Right lung (tissue), 5 donors: ENCODE data around the gene ANKRD24. TPM values are rescaled to one million over a fixed set of nuclear protein-coding genes. Genes with fewer than 3 reads are reported as not detected.
"Not testable (repeated sequence)": the region's sequence is repeated elsewhere in the genome, so short reads cannot be mapped to it uniquely, and the experiment has no call there.

Experiments used
- DNase-seq, 2 donors: peaks; one replicate each; pipeline ENCODE4 v3.0.0-alpha.2; 2013
- polyA plus RNA-seq, 5 donors: library from polyadenylated mRNA; unstranded; fragments of 120-200 nt; gene quantifications; one replicate each; pipeline versions ENCODE4 v1.2.1 to v1.2.3, GENCODE V29; 2013; ENCODE audit warnings: inconsistent platforms in 1 of 5, low replicate concordance in 1 of 5; ENCODE audit not compliant: insufficient read length in 5 of 5, insufficient read depth in 1 of 5

ANKRD24 gene
- polyA plus RNA-seq, 5 donors = 0.73 to 3.1 (median 1.1) TPM

DNA sequence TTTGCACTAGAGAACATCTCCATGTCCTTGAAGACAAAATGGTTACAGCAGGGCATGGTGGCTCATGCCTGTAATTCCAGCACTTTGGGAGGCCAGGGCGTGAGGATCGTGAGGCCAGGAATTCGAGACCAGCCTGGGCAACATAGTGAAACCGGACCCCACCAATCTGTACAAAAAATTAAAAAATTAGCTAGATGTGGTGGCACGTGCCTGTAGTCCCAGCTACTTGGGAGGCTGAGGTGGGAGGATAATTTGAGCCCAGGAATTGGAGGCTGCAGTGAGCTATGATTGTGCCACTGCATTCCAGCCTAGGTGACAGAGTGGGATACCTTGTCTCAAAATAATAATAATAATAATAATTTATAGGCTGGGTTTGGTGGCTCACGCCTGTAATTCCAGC lies 47.7 kb downstream of the ANKRD24 start:
- DNase-seq = not testable (repeated sequence)

DNA sequence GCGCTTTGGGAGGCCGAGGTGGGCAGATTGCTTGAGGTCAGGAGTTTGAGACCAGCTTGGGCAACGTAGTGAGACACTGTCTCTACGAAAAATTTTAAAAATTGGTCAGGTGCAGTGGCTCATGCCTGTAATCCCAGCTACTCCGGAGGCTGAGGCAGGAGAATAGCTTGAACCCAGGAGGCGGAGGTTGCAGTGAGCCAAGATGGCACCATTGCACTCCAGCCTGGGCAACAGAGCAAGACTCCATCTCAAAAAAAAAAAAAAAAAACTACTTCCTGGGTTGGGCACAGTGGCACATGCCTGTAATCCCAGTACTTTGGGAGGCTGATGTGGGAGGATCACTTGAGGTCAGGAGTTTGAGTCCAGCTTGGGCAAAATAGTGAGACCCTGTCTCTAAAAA lies 49.0 kb downstream of the ANKRD24 start:
- DNase-seq = not testable (repeated sequence)

DNA sequence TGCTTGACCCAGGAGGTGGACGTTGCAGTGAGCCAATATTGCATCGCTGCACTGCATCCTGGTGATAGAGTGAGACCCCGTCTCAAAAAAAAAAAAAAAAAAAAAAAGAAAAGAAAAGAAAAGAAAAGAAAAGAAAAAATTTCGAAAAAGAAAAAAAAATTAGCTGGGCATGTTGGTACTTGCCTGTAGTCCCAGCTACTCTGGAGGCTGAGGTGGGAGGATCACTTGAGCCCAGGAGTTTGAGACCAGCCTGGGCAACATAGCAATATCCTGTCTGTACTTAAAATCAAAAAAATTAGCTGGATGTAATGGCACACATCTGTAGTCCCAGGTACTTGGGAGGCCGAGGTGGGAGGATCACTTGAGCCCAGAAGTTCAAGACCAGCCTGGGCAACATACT lies 49.6 kb downstream of the ANKRD24 start:
- DNase-seq = not testable (repeated sequence)

DNA sequence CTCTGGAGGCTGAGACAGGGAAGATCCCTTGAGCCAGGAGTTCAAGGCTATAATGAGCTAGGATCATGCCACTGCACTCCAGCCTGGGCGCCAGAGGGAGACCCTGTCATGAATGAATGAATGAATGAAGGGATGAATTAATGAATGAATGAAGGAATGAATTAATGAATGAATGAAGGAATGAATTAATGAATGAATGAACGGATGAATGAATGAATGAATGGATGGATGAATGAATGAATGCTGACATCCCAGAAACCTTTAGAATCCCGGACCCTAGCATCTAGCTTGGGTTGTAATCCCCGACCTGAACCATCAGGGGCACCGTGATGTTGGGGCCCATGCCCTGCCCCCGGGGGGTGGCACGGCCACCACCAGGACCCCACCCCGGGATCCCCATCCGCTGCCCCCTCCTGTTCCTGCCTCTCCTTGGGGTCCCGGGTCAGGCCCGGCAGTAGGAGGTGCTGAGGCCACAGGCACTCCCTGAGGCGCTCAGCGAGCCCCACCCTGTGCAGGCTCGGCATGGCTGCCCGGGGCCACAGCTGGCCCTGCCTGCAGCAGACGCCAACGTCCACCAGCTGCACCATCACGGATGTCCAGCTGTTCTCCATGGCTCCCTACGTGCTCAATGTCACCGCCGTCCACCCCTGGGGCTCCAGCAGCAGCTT lies 50.3 kb downstream of the ANKRD24 start:
- no peak for DNase-seq

DNA sequence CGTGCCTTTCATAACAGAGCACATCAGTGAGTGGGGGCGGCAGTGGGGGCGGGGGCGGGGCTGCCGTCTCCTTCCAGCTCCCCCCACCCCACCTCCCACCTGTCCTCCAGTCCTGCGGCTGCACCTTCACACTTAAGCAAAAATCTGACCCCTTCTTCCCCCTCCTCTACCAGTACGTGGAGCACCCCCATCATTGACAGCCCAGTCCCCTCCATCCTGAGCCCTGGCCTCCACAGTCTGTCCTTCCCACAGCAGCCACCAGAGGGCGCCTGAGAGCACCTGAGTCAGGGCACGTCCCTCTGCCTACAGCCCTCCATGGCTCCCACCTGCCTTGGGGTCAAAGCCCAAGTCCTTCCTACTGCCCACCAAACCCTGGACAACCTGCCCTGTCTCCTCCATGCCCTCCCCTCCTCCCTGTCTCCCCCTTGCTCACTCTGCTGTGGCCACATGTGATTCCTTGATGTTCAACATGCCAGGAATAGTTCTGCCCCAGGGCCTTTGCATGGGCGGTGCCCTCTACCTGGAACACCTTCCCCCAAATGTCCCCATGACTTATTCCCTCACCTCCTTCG lies 50.9 kb downstream of the ANKRD24 start:
- DNase-seq = no peak

DNA sequence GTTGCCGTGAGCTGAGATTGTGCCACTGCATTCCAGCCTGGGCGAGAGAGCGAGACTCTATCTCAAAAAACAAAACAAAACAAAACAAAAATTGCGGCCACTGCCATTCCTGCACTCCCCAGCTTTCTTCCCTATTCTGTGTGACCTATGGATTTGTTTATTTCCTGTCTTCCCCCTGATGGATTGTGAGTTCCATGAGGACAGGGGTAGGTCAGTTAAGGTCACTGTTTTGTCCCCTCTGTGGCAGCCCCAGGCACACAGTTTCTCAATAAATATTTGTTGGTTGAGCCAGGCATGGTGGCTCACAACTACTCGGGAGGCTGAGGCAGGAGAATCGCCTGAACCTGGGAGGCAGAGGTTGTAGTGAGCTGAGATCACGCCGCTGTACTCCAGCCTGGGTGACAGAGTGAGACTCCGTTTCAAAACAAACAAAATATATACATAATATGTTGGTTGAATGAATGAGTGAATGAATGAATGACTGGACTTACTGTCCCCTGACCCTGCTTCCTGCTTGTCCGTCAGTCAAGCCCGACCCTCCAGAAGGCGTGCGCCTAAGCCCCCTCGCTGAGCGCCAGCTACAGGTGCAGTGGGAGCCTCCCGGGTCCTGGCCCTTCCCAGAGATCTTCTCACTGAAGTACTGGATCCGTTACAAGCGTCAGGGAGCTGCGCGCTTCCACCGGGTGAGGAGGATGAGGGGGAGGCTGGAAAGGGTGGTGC lies 51.8 kb downstream of the ANKRD24 start:
- no peak for DNase-seq

DNA sequence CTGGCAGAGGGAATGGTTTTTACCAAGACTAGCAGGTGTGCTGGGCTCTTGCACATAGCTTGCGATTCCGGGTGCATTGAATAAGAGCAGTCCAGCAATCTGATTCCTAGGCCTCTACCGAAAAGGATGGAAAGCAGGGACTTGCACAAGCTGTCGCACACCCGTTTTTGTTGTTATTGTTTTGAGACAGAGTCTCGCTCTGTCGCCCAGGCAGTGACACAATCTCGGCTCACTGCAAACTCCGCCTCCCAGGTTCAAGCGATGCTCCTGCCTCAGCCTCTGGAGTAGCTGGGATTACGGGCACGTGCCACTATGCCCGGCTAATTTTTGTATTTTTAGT lies 52.3 kb downstream of the ANKRD24 start:
- DNase-seq = no peak

DNA sequence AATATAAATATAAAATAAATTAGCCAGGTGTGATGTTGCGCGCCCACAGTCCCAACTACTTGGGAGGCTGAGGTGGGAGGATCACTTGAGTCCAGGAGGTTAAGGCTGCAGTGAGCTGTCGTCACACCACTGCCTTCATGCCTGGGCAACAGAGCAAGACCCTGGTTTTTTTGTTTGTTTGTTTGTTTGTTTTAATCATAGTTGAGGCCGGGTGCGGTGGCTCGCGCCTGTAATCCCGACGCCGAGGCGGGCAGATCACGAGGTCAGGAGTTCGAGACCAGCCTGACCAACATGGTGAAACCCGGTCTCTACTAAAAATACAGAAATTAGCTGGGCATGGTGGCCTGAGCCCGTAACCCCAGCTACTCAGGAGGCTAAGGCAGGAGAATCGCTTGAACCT lies 55.0 kb downstream of the ANKRD24 start:
- not testable (repeated sequence) for DNase-seq

DNA sequence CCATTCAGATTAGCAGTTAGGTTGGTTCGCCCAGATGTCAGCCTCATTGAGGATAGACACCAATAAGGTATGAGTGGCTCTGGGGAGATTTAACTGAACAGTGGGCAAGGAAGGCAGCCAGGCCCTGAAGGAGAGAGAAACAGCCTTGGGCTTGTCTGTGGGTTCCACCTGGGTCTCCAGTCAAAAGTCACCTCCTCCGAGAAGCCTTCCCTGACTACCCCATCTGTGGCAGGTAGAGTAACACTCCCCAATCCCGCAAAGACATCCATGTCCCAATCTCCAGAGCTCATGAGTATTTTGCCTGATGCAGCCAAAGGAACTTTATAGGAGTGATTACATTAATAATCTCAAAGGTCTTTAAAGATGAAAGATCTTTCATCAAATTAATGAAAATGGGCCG lies 56.3 kb downstream of the ANKRD24 start:
- DNase-seq = no peak

DNA sequence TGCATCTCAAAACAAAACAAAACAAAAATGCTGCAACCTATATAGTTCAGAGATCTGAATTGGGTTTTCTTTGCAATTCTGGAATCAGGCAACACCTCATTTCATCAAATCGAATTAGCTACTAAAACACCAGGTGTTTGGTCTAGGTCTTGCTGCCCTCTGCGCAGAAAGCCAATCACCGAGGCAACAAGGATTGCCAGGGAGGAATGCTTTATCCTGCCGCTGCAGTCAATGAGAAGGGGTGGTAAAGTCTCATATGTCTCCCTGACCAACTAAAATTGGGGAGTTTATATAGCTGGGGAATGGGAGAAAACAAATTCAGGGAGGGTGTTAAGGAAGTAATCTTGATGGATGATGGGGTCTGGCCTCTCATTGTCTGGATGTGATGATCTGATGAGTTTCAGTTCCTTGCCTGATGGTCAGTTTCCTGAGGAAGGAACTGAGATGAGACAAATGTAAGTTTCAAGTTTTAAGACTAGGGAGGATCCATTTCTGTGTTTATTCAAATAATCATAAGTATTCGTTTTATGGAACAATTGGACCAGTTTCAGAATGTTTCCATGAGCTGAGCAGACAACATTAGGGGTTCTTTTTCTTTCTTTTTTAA lies 59.4 kb downstream of the ANKRD24 start:
- no peak for DNase-seq

DNA sequence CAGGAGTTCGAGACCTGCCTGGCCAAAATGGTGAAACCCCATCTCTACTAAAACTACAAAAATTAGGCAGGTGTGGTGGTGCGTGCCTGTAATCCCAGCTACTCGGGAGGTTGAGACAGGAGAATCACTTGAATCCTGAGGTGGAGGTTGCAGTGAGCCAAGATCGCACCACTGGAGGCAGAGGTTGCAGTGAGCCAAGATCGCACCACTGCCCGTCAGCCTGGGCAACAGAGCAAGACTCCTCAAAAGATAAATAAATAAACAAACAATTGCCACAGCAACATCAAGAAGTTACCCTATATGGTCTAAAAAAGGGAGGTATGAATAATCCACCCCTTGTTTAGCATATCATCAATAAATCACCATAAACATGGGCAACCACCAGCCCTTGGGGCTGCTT lies 63.4 kb downstream of the ANKRD24 start:
- not testable (repeated sequence) for DNase-seq

DNA sequence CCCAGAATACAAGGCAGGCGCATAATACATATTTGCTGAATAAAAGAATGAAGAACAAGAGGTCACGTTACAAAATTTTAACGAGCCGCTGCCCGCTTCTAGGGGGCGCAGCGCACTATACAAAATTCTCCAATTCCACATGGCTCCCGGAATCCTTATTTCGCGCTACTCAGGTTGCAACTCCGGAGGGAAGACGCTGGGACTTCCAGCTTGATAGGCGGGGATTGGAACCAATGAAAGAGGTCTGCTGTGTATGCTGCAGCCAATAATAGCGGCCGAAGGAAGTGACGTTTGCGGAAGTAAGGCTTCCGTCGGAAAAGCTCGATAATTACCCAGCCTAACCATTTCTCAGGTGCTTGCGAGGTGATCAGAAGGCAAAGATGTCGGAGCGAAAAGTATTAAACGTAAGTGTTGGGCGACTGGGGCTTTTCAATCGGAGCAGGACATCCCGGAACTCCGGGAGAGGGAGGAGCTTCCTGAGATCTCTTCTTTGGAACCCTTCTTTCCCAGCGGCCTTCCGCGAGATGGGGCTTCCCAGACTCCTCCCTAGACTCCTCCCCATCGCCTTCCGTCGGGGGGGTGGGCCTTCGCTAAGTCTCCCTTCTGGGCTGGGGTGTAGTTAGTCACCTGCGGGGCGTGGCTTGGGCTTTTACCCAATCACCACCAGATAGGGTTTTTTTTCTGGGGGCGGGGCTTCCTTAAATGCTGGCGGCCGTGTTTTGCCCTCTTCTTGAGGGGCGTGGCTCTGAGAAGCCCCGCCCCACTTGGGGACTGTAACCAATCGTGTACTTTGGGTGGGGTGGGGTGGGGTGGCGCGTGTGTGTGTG lies 64.5 kb downstream of the ANKRD24 start, which contains the start of gene YJU2:
Gene YJU2, plus strand, starts transcription at position 314 of the 827 bp plus-strand sequence. Its CDS starts 67 bp downstream, at position 381.
- peak; percentile 98 for DNase-seq

DNA sequence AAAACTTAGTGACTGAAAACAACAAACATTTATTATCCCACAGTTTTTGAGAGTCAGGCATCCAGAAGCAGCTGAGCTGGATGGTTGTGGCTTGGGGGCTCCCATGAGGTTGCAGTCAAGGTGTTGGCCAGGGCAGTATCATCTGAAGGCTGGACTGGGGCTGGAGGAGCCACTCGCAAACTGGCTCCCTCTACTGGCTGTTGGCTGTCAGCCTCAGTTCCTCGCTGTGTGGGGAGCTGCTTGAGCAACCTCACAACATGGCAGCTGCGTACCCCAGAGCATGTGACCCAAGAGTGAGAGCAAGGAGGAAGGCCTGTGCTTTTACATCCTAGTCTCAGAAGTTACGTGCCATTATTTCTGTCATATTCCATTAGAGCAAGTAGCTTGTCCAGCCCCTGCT lies 74.1 kb downstream of the ANKRD24 start:
- no peak for DNase-seq

DNA sequence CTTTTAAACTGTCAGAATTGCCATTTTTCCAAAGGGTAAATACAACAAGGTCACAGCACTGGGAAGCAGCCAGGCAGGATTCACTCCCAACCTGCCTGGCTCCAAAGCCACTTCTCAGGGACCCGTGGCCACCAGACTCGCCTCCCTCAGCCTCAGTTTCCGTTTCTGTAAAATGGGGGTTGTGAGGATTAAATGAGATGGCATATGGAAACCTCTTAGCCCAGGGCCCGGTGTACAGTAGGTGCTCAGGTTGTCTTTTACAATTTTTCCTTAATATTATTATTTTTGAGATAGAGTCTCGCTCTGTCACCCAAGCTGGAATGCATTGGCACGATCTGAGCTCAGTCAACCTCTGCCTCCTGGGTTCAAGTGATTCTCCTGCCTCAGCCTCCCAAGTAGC lies 74.5 kb downstream of the ANKRD24 start:
- DNase-seq = no peak

DNA sequence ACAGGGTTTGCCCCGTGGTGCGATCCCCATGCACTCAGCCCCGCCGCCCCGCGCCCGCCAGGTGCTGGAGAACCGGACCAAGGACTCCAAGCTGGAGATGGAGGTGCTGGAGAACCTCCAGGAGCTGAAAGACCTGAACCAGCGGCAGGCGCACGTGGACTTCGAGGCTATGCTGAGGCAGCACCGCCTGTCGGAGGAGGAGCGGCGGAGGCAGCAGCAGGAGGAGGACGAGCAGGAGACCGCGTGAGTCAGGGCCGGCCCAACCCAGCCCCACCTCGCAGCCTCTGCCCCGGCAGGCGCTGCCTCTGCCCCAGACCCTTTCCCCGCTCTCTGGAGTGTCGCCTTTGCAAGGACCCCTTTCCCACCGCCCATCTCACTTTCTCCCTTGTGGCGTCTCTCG lies 75.7 kb downstream of the ANKRD24 start:
- DNase-seq = no peak

DNA sequence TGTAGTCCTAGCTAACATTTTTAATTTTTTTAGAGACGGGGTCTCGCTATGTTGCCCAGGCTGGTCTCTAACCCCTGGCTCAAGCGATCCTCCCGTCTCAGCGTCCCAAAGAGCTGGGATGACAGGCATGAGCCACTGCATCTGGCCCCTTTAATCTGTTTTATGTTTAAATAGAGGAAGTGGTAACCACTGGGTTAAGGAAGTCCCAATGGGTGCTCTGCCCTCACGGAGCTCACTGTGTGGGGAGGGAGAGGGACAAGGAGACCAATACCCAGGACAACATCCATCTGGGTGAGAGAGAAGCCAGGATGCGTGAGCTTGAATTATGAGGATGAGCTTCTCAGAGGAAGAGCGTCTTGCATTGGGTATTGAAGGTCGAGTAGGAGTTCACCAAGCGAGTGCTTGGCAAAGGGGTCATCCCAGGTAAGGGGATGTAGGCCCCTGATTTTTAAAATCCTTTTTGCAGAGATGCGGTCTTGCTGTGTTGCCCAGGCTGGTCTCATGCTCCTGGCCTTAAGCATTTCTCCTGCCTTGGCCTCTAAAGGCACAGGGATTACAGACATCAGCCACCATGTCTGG lies 78.2 kb downstream of the ANKRD24 start:
- DNase-seq = no peak

DNA sequence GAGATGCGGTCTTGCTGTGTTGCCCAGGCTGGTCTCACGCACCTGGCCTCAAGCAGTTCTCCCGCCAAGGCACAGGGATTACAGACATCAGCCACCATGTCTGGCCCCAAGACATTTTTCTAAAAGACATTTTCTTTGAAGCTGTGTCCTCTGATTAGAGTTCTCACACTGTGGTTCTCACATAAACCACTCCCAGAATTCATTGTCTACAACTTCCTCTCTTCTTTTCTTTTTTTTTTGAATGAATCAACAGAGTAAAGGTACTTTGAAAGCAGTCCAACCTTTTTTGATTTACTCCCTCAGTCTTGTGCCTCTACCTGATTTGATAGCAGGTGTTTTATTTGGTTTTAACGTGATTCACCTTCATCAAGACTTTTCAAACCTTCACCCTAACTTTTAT lies 82.3 kb downstream of the ANKRD24 start:
- no peak for DNase-seq

DNA sequence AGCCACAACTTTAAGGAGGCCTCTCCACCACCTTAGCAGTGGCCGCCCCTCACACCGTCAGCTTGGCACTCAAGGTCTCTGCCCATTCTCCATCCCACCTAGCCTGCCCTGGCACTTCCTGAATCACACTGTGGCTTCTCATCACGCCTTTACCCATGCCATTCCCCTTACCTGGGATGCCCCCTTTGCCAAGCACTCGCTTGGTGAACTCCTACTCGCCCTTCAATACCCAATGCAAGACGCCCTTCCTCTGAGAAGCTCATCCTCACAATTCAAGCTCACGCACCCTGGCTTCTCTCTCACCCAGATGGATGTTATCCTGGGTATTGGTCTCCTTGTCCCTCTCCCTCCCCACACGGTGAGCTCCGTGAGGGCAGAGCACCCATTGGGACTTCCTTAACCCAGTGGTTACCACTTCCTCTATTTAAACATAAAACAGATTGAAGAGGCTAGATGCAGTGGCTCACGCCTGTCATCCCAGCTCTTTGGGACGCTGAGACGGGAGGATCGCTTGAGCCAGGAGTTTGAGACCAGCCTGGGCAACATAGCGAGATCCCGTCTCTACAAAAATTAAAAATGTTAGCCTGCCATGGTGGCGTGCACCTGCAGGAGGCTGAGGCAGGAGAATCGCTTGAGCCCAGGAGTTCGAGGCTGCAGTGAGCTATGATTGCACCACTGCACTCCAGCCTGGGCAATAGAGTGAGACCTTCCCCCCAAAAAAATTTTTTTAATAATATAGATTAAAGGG lies 83.9 kb downstream of the ANKRD24 start:
- no peak for DNase-seq

DNA sequence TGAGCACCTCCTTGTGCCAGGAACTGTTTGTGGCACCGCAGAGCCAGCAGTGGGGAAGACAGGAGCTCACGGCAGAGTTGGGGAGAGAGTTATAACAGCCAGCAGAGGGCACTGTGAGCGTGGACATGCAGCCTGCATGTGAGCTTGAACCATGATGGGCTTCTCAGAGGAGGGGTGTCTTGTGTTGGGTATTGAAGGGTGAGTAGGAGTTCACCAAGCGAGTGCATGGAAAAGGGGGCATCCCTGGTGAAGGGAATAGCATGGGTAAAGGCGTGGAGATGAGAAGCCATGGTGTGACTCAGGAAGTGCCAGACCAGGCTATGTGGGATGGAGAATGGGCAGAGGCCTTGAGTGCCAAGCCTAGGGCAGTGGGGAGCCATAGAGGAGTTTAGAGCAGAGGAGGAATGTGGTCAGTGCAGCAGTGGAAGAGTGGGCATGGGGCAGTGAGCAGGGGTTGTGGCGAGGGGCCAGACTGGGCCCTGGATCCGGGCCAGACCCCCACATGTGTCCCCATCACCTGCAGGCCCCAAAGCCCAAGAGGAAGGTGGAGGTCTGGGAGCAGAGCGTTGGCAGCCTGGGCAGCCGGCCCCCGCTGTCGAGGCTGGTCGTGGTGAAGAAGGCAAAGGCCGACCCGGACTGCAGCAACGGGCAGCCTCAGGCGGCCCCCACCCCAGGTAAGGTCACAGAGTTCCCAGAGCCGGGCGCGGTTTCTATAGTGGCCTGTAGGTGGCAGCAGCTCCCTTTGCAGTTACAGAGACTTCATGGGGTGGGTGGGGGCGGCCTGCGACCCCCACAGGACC lies 84.8 kb downstream of the ANKRD24 start:
- no peak for DNase-seq
